DND-41 (cell line): ENCODE results near the gene NPIPB8.

Source experiments
- CTCF ChIP-seq: IDR thresholded peaks from 2 replicates; pipeline ENCODE4 v1.5.1; 2012; ENCODE audit warnings: borderline replicate concordance, low read length, moderate library complexity, mild to moderate bottlenecking; ENCODE audit not compliant: poor library complexity, severe bottlenecking; ENCODE audit errors: extremely low read depth
- EZH2 ChIP-seq: IDR thresholded peaks from 3 replicates; pipeline ENCODE4 v1.6.1; 2012; ENCODE audit warnings: borderline replicate concordance, low read depth, mild to moderate bottlenecking, moderate library complexity, low read length, inconsistent platforms; ENCODE audit not compliant: severe bottlenecking

DNA sequence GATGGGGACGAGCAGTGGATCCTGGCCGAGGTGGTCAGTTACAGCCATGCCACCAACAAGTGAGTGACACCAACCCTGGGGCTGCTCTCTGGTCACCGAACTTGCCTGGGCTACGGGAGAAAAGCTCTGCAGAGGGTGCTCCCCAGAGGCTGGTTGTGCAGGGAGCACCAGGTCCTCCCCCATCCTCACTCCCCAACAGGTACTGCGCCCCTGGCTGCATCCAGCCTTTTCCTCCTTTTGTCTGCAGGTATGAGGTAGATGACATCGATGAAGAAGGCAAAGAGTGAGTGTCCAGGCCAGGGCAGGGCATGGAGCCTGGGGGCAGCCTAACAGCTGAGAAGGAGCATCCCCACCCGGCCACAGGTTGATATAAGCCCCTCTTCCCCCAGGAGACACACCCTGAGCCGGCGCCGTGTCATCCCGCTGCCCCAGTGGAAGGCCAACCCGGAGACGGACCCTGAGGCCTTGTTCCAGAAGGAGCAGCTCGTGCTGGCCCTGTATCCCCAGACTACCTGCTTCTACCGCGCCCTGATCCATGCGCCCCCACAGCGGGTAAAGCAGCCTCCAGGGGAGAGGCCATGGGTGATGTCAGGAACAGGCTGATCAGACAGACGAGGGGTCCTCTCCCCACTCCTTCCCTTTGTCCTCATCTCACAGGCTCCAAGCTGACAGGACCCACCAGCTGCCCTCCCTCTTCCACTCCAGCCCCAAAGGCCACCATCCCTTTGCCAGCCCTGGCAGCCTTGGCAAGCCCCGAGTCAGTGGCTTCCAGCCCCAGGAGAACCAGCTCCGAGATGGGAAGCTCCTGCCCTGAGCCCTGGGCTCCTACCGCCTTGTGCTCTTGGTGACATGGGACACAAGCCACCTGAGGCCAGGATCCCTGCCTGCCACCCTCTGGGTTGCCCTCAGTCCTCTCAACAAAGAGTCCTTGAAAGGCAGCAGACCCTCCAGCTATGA, 47.2 kb upstream of the NPIPB8 start:
- TF ChIP-seq EZH2 (no peak), CTCF (no peak)
